Sigmoid colon (tissue), 7 donors: ENCODE results near the gene PRICKLE3. TPM values are rescaled to one million over a fixed set of nuclear protein-coding genes. Genes with fewer than 3 reads are reported as not detected.

Source experiments
- DNase-seq: peaks from one replicate; pipeline ENCODE4 v3.0.0-alpha.2; 2019
- H3K27ac ChIP-seq, 4 donors: fragments of 200-600 bp; sonication (generic); one replicate each; pipeline ENCODE4 v1.5.1; 2016 to 2019; ENCODE audit warnings: mild to moderate bottlenecking in 1 of 4
- H3K27me3 ChIP-seq, 3 donors: fragments of 200-600 bp; sonication (generic); one replicate each; pipeline ENCODE4 v1.5.1; 2019; ENCODE audit warnings: mild to moderate bottlenecking in 1 of 3
- H3K36me3 ChIP-seq, 4 donors: fragments of 200-600 bp; sonication (generic); one replicate each; pipeline ENCODE4 v1.5.1; 2016 to 2019
- H3K4me1 ChIP-seq, 4 donors: fragments of 200-600 bp; sonication (generic); one replicate each; pipeline ENCODE4 v1.5.1; 2017 to 2019
- H3K4me3 ChIP-seq, 4 donors: fragments of 200-600 bp; sonication (generic); one replicate each; pipeline ENCODE4 v1.5.1; 2017 to 2019; ENCODE audit warnings: mild to moderate bottlenecking in 2 of 4, moderate library complexity in 1 of 4
- H3K9me3 ChIP-seq, 4 donors: fragments of 200-600 bp in 3 of 4; sonication (generic) in 3 of 4; one replicate each; pipeline versions ENCODE4 v1.5.1 to v1.6.1; 2013 to 2019
- EP300 ChIP-seq, 4 donors: sonication (generic); formaldehyde crosslinking; IDR thresholded peaks; one replicate each; pipeline ENCODE4 v1.6.1; 2017; ENCODE audit warnings: antibody characterized with exemption in 4 of 4
- POLR2A ChIP-seq, 2 donors: fragments of 450-650 bp; IDR thresholded peaks; one replicate each; pipeline ENCODE4 v1.6.1; 2016; ENCODE audit warnings: antibody characterized with exemption in 2 of 2, mild to moderate bottlenecking in 2 of 2, moderate library complexity in 2 of 2
- POLR2AphosphoS5 ChIP-seq, 4 donors: sonication (generic); formaldehyde crosslinking; IDR thresholded peaks; one replicate each; pipeline ENCODE4 v1.6.1; 2017; ENCODE audit warnings: antibody characterized with exemption in 4 of 4
- WGBS, 2 donors: extraction: QIAGEN DNeasy Blood & Tissue Kit; methylation state at CpG; one replicate each; pipeline ENCODE4 v1.1.7; 2013; 5-methylcytosine and 5-hydroxymethylcytosine counted together
- intact Hi-C: fragments of 100-400 bp; cut with DNase I; formaldehyde crosslinking; loops from one replicate; pipeline ENCODE4 v1.15.1; 2023
- polyA plus RNA-seq, 3 donors: library from polyadenylated mRNA; stranded (reverse); fragments of 200-250 nt; gene quantifications; one replicate each; pipeline ENCODE4 v1.2.3, GENCODE V29; 2013
- total RNA-seq, 4 donors: library from RNA; depleted of rRNA; stranded (reverse); fragments of >200 nt; gene quantifications; one replicate each; pipeline ENCODE4 v1.1.0, GENCODE V29; 2016
- TF ChIP-seq, protein P1 (sequence below), 4 experiments: fragments of 450-650 bp in 3 of 4; fragments of 200-600 bp in 1 of 4; IDR thresholded peaks; one replicate each; pipeline ENCODE4 v1.5.1; 2016 to 2019; ENCODE audit warnings: antibody characterized with exemption in 4 of 4, mild to moderate bottlenecking in 3 of 4, moderate library complexity in 2 of 4
- donor health status: healthy with polysubstance abuse.
- donor health status: Bipolar disorder and iron deficiency.
- donor health status: healthy.

PRICKLE3 gene
- total and polyA plus RNA-seq, 7 donors = 4.8 to 13.0 (median 8.9) TPM

DNA sequence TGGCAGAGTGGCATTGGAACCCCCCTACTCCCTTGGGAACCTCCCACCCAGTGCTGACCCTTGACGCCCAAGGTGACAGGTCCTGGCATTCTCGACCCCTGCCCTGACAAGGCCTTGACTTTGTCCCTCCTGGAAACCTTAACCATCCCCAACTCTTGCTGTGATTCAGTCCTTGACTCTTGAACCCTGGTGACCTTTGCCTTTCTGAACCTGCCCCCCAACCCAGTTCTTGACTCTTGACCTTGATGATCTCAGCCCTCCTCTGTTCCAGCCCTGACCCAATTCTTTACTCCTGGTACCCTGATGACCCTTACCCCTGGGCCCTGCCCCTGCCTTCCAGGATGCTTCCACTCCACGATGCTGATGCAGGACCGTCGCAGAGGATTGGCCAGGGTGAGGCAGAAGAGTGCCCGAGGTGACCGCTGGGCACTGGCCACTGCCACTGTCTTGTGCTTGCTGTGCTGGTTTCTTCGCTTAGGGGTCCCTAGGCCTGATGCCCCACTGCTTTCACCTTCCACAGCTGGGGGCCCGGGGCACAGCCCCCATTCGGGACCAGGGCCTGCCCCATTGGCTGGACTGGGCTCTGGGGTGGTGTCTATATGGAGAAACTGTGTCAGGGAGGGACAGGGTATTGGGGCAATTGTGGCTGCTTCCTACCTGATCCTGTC is 45.3 kb upstream of the PRICKLE3 start:
- Histone ChIP-seq H3K36me3 (no peaks in the 10 kb centered on the region), H3K4me3 (no peak overlapping the region), H3K4me1 (peaks cover 0 to 6% (median 2%) of the 10 kb centered on the region in 4 donors), H3K9me3 (no peaks in the 10 kb centered on the region), H3K27ac (no peak overlapping the region), H3K27me3 (peaks cover 0 to 17% (median 7%) of the 10 kb centered on the region in 3 donors)
- intact Hi-C loops = no loop called here
- 92 to 93% methylated on average over 10 of the region's 10 CpGs for WGBS, 2 donors
- TF ChIP-seq POLR2AphosphoS5 (IDR thresholded peaks at IDR 0.05) = no peak
- no peak for TF ChIP-seq EP300 (IDR thresholded peaks at IDR 0.05)
- TF ChIP-seq, protein P1, sequence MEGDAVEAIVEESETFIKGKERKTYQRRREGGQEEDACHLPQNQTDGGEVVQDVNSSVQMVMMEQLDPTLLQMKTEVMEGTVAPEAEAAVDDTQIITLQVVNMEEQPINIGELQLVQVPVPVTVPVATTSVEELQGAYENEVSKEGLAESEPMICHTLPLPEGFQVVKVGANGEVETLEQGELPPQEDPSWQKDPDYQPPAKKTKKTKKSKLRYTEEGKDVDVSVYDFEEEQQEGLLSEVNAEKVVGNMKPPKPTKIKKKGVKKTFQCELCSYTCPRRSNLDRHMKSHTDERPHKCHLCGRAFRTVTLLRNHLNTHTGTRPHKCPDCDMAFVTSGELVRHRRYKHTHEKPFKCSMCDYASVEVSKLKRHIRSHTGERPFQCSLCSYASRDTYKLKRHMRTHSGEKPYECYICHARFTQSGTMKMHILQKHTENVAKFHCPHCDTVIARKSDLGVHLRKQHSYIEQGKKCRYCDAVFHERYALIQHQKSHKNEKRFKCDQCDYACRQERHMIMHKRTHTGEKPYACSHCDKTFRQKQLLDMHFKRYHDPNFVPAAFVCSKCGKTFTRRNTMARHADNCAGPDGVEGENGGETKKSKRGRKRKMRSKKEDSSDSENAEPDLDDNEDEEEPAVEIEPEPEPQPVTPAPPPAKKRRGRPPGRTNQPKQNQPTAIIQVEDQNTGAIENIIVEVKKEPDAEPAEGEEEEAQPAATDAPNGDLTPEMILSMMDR (IDR thresholded peaks at IDR 0.05) = no peak
- no peak for TF ChIP-seq POLR2A (IDR thresholded peaks at IDR 0.05)
- DNase-seq = no peak

DNA sequence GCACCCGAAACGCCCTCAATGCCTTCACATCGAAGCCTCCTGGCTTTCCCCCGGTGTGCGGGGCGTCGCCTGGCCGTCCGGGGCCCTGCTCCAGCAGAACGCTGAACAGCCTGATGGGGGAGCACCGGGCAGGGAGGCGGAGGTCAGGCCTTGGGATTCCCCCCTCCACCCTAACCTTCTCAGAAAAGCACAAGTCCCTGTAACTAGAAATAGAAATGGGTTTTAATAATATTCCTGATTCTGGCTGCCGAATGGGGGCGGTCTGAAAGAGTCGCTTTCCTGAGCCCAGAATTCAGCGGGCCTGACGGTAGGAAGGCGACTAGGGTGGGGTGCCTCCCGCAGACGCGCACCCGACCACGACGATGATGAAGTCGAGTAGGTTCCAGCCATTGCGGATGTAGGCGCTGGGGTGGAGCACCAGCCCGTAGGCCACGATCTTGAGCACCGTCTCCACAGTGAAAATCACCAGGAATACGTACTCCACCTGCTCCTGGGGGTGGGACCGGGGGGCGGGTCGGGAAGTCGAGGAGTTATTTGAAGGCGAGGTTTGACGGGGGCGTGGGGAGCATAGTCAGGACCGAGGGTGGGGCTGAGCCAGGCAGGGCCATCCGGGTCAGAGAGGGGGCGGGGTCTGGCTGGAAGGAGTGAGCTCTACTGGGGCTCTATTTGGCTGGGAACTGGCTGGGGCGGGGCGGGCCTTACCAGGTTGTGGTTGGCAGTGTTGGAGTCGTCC is 44.5 kb upstream of the PRICKLE3 start:
- no peaks in the 10 kb centered on the region for H3K9me3 ChIP-seq
- peaks cover 0 to 17% (median 7%) of the 10 kb centered on the region in 3 donors for H3K27me3 ChIP-seq
- 1 to 3% methylated on average over 44 of the region's 44 CpGs for WGBS, 2 donors
- peak overlapping the region in 3 of 4 donors; percentile 24 to 29 (median 25) for H3K4me3 ChIP-seq
- peak; percentile 76 for DNase-seq
- H3K4me1 ChIP-seq = no peaks in the 10 kb centered on the region
- intact Hi-C loops = no loop called here
- H3K27ac ChIP-seq = peak overlapping the region in 2 of 4 donors; percentile 7 to 46
- no peaks in the 10 kb centered on the region for H3K36me3 ChIP-seq
- TF ChIP-seq, protein P1 (IDR thresholded peaks at IDR 0.05) = no peak
- TF ChIP-seq EP300 (IDR thresholded peaks at IDR 0.05) (no peak), POLR2AphosphoS5 (IDR thresholded peaks at IDR 0.05) (no peak)

DNA sequence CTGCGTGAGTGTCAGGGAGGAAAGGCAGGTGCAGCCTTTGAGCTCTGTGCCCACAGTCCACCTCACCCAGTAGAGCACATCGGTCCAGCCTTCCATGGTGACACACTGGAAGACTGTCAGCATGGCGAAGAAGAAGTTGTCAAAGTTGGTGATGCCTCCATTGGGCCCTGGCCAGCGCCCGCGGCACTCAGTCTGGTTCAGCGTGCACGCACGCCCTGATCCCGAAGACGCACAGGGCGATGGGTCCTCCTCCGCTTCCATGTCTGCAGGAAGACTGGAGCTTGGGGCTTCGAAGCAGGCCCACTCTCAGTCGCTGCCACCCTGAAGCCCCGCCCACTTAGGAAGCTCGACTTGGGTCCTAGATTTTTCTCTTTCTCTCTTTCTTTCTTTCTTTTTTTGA is 42.0 kb upstream of the PRICKLE3 start:
- intact Hi-C loops = no loop called here
- WGBS, 2 donors = 91 to 95% methylated on average over 17 of the region's 17 CpGs
- Histone ChIP-seq H3K27ac (no peak overlapping the region), H3K4me3 (no peak overlapping the region), H3K9me3 (no peaks in the 10 kb centered on the region), H3K36me3 (no peaks in the 10 kb centered on the region), H3K27me3 (peaks cover 0 to 11% (median 7%) of the 10 kb centered on the region in 3 donors), H3K4me1 (no peaks in the 10 kb centered on the region)
- DNase-seq = no peak
- no peak for TF ChIP-seq POLR2A (IDR thresholded peaks at IDR 0.05)
- TF ChIP-seq, protein P1 (IDR thresholded peaks at IDR 0.05) = no peak
- TF ChIP-seq POLR2AphosphoS5 (IDR thresholded peaks at IDR 0.05) = no peak
- TF ChIP-seq EP300 (IDR thresholded peaks at IDR 0.05) = no peak

DNA sequence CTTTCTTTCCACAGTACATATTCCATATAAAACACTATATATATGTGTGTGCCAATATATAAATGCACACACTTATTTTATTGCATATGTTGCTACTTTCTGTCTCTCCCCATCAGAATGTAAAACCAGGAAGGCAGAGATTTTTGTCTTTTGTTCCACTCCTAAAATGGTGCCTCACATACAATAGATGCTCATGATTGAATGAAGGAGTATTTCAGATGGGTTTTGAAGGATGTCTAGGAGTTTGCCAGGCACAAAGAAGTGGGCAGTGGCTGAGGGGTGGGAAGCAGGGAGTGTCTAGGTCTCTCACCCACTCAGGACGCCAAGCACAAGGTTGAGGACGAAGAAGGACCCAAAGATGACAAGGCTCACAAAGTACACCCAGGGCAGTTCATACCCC is 41.6 kb upstream of the PRICKLE3 start:
- Histone ChIP-seq H3K27me3 (peaks cover 0 to 11% (median 7%) of the 10 kb centered on the region in 3 donors), H3K4me3 (no peak overlapping the region), H3K36me3 (no peaks in the 10 kb centered on the region), H3K9me3 (no peaks in the 10 kb centered on the region), H3K4me1 (no peaks in the 10 kb centered on the region), H3K27ac (no peak overlapping the region)
- 86 to 98% methylated on average over 2 of the region's 2 CpGs for WGBS, 2 donors
- TF ChIP-seq, protein P1 (IDR thresholded peaks at IDR 0.05) = no peak
- TF ChIP-seq POLR2AphosphoS5 (IDR thresholded peaks at IDR 0.05) (no peak), EP300 (IDR thresholded peaks at IDR 0.05) (no peak), POLR2A (IDR thresholded peaks at IDR 0.05) (no peak)
- no peak for DNase-seq
- intact Hi-C loops = no loop called here
